Cardiac muscle cell (in vitro differentiated cells and primary cell): ENCODE measurements around the gene ZNF175. TPM values are rescaled to one million over a fixed set of nuclear protein-coding genes. Genes with fewer than 3 reads are reported as not detected.

ENCODE experiments used
- DNase-seq, 2 donors: peaks; one replicate each; pipeline versions ENCODE4 v3.0.0 to v3.0.0-alpha.2; 2010 to 2017; ENCODE audit warnings: low read depth in 1 of 2, low spot score in 1 of 2
- H3K27ac ChIP-seq: fragments of 200-600 bp; sonication (generic); 2 replicates; pipeline ENCODE4 v1.5.1; 2016
- H3K27me3 ChIP-seq: fragments of 200-600 bp; sonication (generic); 2 replicates; pipeline ENCODE4 v1.6.0; 2016; ENCODE audit warnings: control low read depth
- H3K36me3 ChIP-seq: fragments of 200-600 bp; sonication (generic); 2 replicates; pipeline ENCODE4 v1.5.1; 2016; ENCODE audit warnings: control low read depth
- H3K4me1 ChIP-seq: fragments of 200-600 bp; sonication (generic); 2 replicates; pipeline ENCODE4 v1.8.1; 2017; ENCODE audit warnings: low read depth, mild to moderate bottlenecking, mixed run types
- H3K4me3 ChIP-seq: fragments of 200-600 bp; sonication (generic); 2 replicates; pipeline ENCODE4 v1.5.1; 2016; ENCODE audit warnings: mild to moderate bottlenecking
- H3K9me3 ChIP-seq: fragments of 200-600 bp; sonication (generic); 2 replicates; pipeline ENCODE4 v1.5.1; 2017; ENCODE audit warnings: low read depth, mild to moderate bottlenecking, control low read depth
- polyA plus RNA-seq: library from polyadenylated mRNA; unstranded; fragments of >200 nt; fragmentation: Nextera tagmentation; extraction: Ambion mirVana; gene quantifications from 2 replicates; pipeline ENCODE4 v1.2.1, GENCODE V29; 2016
- total RNA-seq: library from RNA; depleted of rRNA; stranded (reverse); fragments of >200 nt; gene quantifications from 2 replicates; pipeline ENCODE4 v1.2.3, GENCODE V29; 2016
- TF ChIP-seq, protein P1 (sequence below): IDR thresholded peaks from 2 replicates; pipeline ENCODE4 v1.5.1; 2012; ENCODE audit warnings: low read depth, mild to moderate bottlenecking, low read length

Gene ZNF175
- total and polyA plus RNA-seq, 2 experiments from 2014 or later, result 2.3 to 7.0 TPM

GRCh38 chr19:51529301-51529700 is 41.8 kb upstream of the ZNF175 start:
- no peaks in the 10 kb centered on the region for H3K36me3 ChIP-seq
- no peaks in the 10 kb centered on the region for H3K27me3 ChIP-seq
- H3K9me3 ChIP-seq, result no peaks in the 10 kb centered on the region
- H3K4me1 ChIP-seq, result no peaks in the 10 kb centered on the region
- TF ChIP-seq, protein P1, sequence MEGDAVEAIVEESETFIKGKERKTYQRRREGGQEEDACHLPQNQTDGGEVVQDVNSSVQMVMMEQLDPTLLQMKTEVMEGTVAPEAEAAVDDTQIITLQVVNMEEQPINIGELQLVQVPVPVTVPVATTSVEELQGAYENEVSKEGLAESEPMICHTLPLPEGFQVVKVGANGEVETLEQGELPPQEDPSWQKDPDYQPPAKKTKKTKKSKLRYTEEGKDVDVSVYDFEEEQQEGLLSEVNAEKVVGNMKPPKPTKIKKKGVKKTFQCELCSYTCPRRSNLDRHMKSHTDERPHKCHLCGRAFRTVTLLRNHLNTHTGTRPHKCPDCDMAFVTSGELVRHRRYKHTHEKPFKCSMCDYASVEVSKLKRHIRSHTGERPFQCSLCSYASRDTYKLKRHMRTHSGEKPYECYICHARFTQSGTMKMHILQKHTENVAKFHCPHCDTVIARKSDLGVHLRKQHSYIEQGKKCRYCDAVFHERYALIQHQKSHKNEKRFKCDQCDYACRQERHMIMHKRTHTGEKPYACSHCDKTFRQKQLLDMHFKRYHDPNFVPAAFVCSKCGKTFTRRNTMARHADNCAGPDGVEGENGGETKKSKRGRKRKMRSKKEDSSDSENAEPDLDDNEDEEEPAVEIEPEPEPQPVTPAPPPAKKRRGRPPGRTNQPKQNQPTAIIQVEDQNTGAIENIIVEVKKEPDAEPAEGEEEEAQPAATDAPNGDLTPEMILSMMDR, result no peak
- H3K4me3 ChIP-seq, result no peak overlapping the region
- no peak for DNase-seq
- H3K27ac ChIP-seq, result no peak overlapping the region

DNA sequence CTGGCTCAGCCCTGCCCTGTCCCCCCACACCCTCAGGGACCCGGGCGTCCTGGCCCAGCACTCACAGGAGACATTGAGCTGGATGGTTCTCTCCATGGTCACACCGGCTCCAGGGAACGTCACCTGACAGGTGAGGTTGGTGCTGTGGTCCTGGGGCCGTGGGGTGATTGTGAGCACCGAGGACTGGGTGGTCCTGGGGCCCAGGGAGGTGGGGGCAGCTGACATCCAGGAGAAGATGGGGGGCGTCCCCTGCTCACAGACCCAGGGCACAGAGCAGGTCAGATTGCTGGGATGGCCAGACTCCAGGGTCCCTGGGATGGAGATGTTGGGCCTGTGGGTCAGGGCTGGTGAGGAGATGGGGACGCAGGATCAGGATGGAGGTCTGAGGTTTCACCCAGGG is 40.5 kb upstream of the ZNF175 start:
- Histone ChIP-seq H3K27ac (no peak overlapping the region), H3K4me3 (no peak overlapping the region), H3K4me1 (no peaks in the 10 kb centered on the region), H3K36me3 (no peaks in the 10 kb centered on the region), H3K9me3 (no peaks in the 10 kb centered on the region), H3K27me3 (no peaks in the 10 kb centered on the region)
- TF ChIP-seq, protein P1, result no peak
- no peak for DNase-seq

DNA sequence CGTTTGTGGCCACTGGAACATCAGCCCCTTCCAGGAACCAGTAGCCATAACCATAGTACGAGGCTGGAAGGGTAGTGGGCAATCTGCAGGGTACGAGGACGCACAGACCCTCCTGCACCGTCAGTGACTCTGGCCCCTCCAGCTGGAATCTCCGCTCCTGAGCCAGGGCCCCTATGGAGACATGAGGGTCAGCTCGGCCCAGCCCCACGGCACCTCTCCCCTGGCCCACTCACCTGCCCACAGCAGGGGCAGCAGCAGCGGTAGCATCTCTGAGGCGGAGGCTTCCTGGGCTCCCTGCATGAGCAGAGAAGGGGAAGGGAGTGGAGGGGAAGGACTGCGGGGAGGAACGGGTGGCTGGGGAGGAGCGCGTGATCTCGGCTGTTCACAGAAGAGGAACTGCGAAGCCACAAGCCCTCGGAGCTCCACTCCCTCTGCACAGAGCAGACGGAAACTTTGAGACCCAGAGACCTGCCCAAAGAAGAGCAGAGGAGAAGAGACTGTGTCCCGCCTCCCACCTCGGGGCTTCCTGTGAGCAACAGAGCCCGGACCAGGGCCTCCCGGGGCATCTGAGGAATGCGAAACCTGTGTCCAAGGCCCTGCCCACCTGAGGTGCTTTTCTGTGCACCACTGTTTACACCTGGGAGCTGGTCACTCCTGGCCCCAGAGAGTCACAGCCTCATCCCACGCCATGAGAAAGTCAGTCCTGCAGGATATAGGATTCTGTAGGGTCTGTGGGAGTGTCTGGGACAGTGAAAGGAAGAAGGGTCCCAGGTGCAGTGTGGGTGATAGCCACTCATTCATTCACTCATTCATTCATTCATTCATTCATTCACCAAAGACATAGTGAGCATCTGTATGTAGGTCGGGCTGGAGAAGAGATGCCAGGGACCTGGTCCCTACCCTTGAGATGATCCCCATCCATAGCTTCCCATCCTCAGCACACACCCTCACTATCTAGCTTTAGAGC is 39.5 kb upstream of the ZNF175 start, which contains the start of gene SIGLEC6:
TSS of gene SIGLEC6 (minus strand) at position 322 of the 967 bp plus-strand sequence. CDS start at position 300, 22 bp downstream.
- H3K4me1 ChIP-seq, result no peaks in the 10 kb centered on the region
- no peak for DNase-seq
- H3K9me3 ChIP-seq, result no peaks in the 10 kb centered on the region
- H3K36me3 ChIP-seq, result no peaks in the 10 kb centered on the region
- H3K27me3 ChIP-seq, result no peaks in the 10 kb centered on the region
- TF ChIP-seq, protein P1, result no peak
- H3K27ac ChIP-seq, result no peak within 1 kb of the TSS
- H3K4me3 ChIP-seq, result no peak within 1 kb of the TSS

- Histone ChIP-seq H3K36me3 (no peaks in the 10 kb centered on the region), H3K27ac (no peak overlapping the region), H3K9me3 (no peaks in the 10 kb centered on the region), H3K4me3 (no peak overlapping the region), H3K4me1 (no peaks in the 10 kb centered on the region), H3K27me3 (no peaks in the 10 kb centered on the region)
- TF ChIP-seq, protein P1, result no peak
- DNase-seq, result no peak
Observed at GRCh38 chr19:51535535-51535934, 35.5 kb upstream of the ZNF175 start.

GRCh38 chr19:51539821-51540366 is 31.2 kb upstream of the ZNF175 start:
- Histone ChIP-seq H3K36me3 (no peaks in the 10 kb centered on the region), H3K27me3 (no peaks in the 10 kb centered on the region), H3K4me1 (no peaks in the 10 kb centered on the region), H3K4me3 (no peak overlapping the region), H3K9me3 (no peaks in the 10 kb centered on the region), H3K27ac (no peak overlapping the region)
- no peak for DNase-seq
- TF ChIP-seq, protein P1, result no peak
